ENCODE data around the gene WDR93.
"Not testable (repeated sequence)": the region's sequence is repeated elsewhere in the genome, so short reads cannot be mapped to it uniquely, and the experiment has no call there.

The WDR93 gene

GRCh38 chr15:89681146-89681545, 9.5 kb upstream of the WDR93 start:
- H3K9ac ChIP-seq: no peak overlapping the region
- no peaks in the 10 kb centered on the region for H3K27me3 ChIP-seq (ENCODE audit: insufficient read depth, low read depth)
- TF ChIP-seq CTCF (conservative IDR thresholded peaks at IDR 0.05; ENCODE audit: low read depth, low read length): no peak
- no peaks in the 10 kb centered on the region for H3K4me1 ChIP-seq (ENCODE audit: low read depth, poor library complexity, severe bottlenecking)
- no peak overlapping the region for H3K27ac ChIP-seq
- H2AFZ ChIP-seq (ENCODE audit: low read depth): no peak overlapping the region
- H3K4me2 ChIP-seq: no peak overlapping the region
- no peaks in the 10 kb centered on the region for H3K79me2 ChIP-seq (ENCODE audit: insufficient read depth, low read depth)
- H4K20me1 ChIP-seq (ENCODE audit: insufficient read depth): no peaks in the 10 kb centered on the region
- no peak overlapping the region for H3K4me3 ChIP-seq (IDR thresholded peaks at IDR 0.05; ENCODE audit: insufficient read depth, low read depth, low read length)
- H3K36me3 ChIP-seq (ENCODE audit: insufficient read depth): no peaks in the 10 kb centered on the region

- peaks cover 2% of the 10 kb centered on the region for H3K4me1 ChIP-seq (ENCODE audit: low read depth, poor library complexity, severe bottlenecking)
- H2AFZ ChIP-seq (ENCODE audit: low read depth): no peak overlapping the region
- no peaks in the 10 kb centered on the region for H4K20me1 ChIP-seq (ENCODE audit: insufficient read depth)
- no peak overlapping the region for H3K4me2 ChIP-seq
- no peak overlapping the region for H3K9ac ChIP-seq
- H3K4me3 ChIP-seq (IDR thresholded peaks at IDR 0.05; ENCODE audit: insufficient read depth, low read depth, low read length): no peak overlapping the region
- no peak for TF ChIP-seq CTCF (conservative IDR thresholded peaks at IDR 0.05; ENCODE audit: low read depth, low read length)
- H3K27me3 ChIP-seq (ENCODE audit: insufficient read depth, low read depth): no peaks in the 10 kb centered on the region
- no peak overlapping the region for H3K27ac ChIP-seq
- no peaks in the 10 kb centered on the region for H3K79me2 ChIP-seq (ENCODE audit: insufficient read depth, low read depth)
- H3K36me3 ChIP-seq (ENCODE audit: insufficient read depth): no peaks in the 10 kb centered on the region
Observed at GRCh38 chr15:89685995-89686394, 4.6 kb upstream of the WDR93 start.

GRCh38 chr15:89686522-89686921, 4.1 kb upstream of the WDR93 start:
- Histone ChIP-seq H3K4me2 (no peak overlapping the region), H3K27me3 (ENCODE audit: insufficient read depth, low read depth) (no peaks in the 10 kb centered on the region), H3K4me1 (ENCODE audit: low read depth, poor library complexity, severe bottlenecking) (peaks cover 5% of the 10 kb centered on the region), H3K79me2 (ENCODE audit: insufficient read depth, low read depth) (no peaks in the 10 kb centered on the region), H3K9ac (no peak overlapping the region), H2AFZ (ENCODE audit: low read depth) (no peak overlapping the region), H3K4me3 (IDR thresholded peaks at IDR 0.05; ENCODE audit: insufficient read depth, low read depth, low read length) (no peak overlapping the region), H3K36me3 (ENCODE audit: insufficient read depth) (no peaks in the 10 kb centered on the region), H4K20me1 (ENCODE audit: insufficient read depth) (no peaks in the 10 kb centered on the region), H3K27ac (no peak overlapping the region)
- no peak for TF ChIP-seq CTCF (conservative IDR thresholded peaks at IDR 0.05; ENCODE audit: low read depth, low read length)

- peak overlapping the region; percentile 100 for H2AFZ ChIP-seq (ENCODE audit: low read depth)
- H3K27ac ChIP-seq, H3K9ac ChIP-seq: not testable (repeated sequence)
Observed at GRCh38 chr15:89689930-89690275, 708 bp upstream of the WDR93 start.

GRCh38 chr15:89693091-89693490, 2.5 kb downstream of the WDR93 start:
- Histone ChIP-seq H3K4me2 (no peak overlapping the region), H2AFZ (ENCODE audit: low read depth) (no peak overlapping the region), H3K9ac (no peak overlapping the region), H4K20me1 (ENCODE audit: insufficient read depth) (no peaks in the 10 kb centered on the region), H3K79me2 (ENCODE audit: insufficient read depth, low read depth) (no peaks in the 10 kb centered on the region), H3K36me3 (ENCODE audit: insufficient read depth) (no peaks in the 10 kb centered on the region), H3K27me3 (ENCODE audit: insufficient read depth, low read depth) (no peaks in the 10 kb centered on the region), H3K4me1 (ENCODE audit: low read depth, poor library complexity, severe bottlenecking) (peaks cover 5% of the 10 kb centered on the region), H3K4me3 (IDR thresholded peaks at IDR 0.05; ENCODE audit: insufficient read depth, low read depth, low read length) (no peak overlapping the region), H3K27ac (no peak overlapping the region)
- no peak for TF ChIP-seq CTCF (conservative IDR thresholded peaks at IDR 0.05; ENCODE audit: low read depth, low read length)

More at GRCh38 chr15:89689930-89690275, 708 bp upstream of the WDR93 start:
- H3K4me3 ChIP-seq (IDR thresholded peaks at IDR 0.05; ENCODE audit: insufficient read depth, low read depth, low read length); H3K79me2 ChIP-seq (ENCODE audit: insufficient read depth, low read depth); H3K36me3 ChIP-seq (ENCODE audit: insufficient read depth); H3K27me3 ChIP-seq (ENCODE audit: insufficient read depth, low read depth); H4K20me1 ChIP-seq (ENCODE audit: insufficient read depth); H3K4me1 ChIP-seq (ENCODE audit: low read depth, poor library complexity, severe bottlenecking): not testable (repeated sequence)
- H3K4me2 ChIP-seq: peak overlapping the region; percentile 97

All from KMS-11 (cell line).